Upper lobe of left lung (tissue), 6 donors: Measurements from ENCODE around the gene SCUBE1. TPM values are rescaled to one million over a fixed set of nuclear protein-coding genes. Genes with fewer than 3 reads are reported as not detected.

Experiments used
- ATAC-seq, 2 donors: fragments of 200-7000 bp; cut with Tn5 transposase; one replicate each; pipeline ENCODE4 v1.9.1; 2022; ENCODE audit warnings: mild to moderate bottlenecking in 2 of 2, moderate library complexity in 2 of 2; ENCODE audit not compliant: low FRiP score in 2 of 2
- DNase-seq, 2 donors: peaks; one replicate each; pipeline ENCODE4 v3.0.0-alpha.2; 2019 to 2020
- H3K27ac ChIP-seq, 4 donors: fragments of 200-600 bp; sonication (generic); one replicate each; pipeline ENCODE4 v1.5.1; 2016 to 2019
- H3K27me3 ChIP-seq, 4 donors: fragments of 200-600 bp; sonication (generic); one replicate each; pipeline ENCODE4 v1.5.1; 2017 to 2019
- H3K36me3 ChIP-seq, 4 donors: fragments of 200-600 bp; sonication (generic); one replicate each; pipeline ENCODE4 v1.5.1; 2016 to 2019
- H3K4me1 ChIP-seq, 4 donors: fragments of 200-600 bp; sonication (generic); one replicate each; pipeline ENCODE4 v1.5.1; 2018 to 2019
- H3K4me3 ChIP-seq, 4 donors: fragments of 200-600 bp; sonication (generic); one replicate each; pipeline ENCODE4 v1.5.1; 2017 to 2019; ENCODE audit warnings: mild to moderate bottlenecking in 2 of 4, moderate library complexity in 1 of 4
- H3K9me3 ChIP-seq, 4 donors: fragments of 200-600 bp; sonication (generic); one replicate each; pipeline ENCODE4 v1.5.1; 2018 to 2019
- EP300 ChIP-seq, 4 donors: sonication (generic); formaldehyde crosslinking; IDR thresholded peaks; one replicate each; pipeline ENCODE4 v1.5.1; 2017; ENCODE audit warnings: antibody characterized with exemption in 4 of 4, control low read depth in 2 of 4
- POLR2A ChIP-seq, 4 donors: fragments of 450-650 bp; IDR thresholded peaks; one replicate each; pipeline ENCODE4 v1.5.1; 2016 to 2017; ENCODE audit warnings: antibody characterized with exemption in 4 of 4, mild to moderate bottlenecking in 2 of 4
- POLR2AphosphoS5 ChIP-seq, 2 donors: sonication (generic); formaldehyde crosslinking; IDR thresholded peaks; one replicate each; pipeline ENCODE4 v1.5.1; 2017; ENCODE audit warnings: antibody characterized with exemption in 2 of 2
- WGBS, 2 donors: methylation state at CpG; one replicate each; pipeline ENCODE4 v1.1.5; 2017 to 2018; 5-methylcytosine and 5-hydroxymethylcytosine counted together
- total RNA-seq, 6 donors: library from RNA; depleted of rRNA in 4 of 6; stranded (reverse); fragments of >200 nt in 4 of 6; gene quantifications; one replicate each; pipeline versions ENCODE4 v1.1.0 to v1.2.1, GENCODE V29; 2016 to 2021
- TF ChIP-seq, protein P1 (sequence below), 6 experiments: fragments of 450-650 bp in 4 of 6; fragments of 200-600 bp in 2 of 6; sonication (generic) in 2 of 6; IDR thresholded peaks; one replicate each; pipeline ENCODE4 v1.5.1; 2016 to 2019; ENCODE audit warnings: antibody characterized with exemption in 6 of 6
- donor health status: DM: no; HTN: no; CAD: no; lungs with moderate emphysema.
- donor health status: DM: no; HTN: yes; CAD: no; lungs with severe emphysema.

Gene SCUBE1
- total RNA-seq, 6 donors from 2014 or later: 9.7 to 55.9 (median 20.8) TPM

GRCh38 chr22:43315687-43316217 lies 27.4 kb downstream of the SCUBE1 start:
- Histone ChIP-seq H3K4me3 (no peak overlapping the region), H3K27ac (no peak overlapping the region), H3K36me3 (no peaks in the 10 kb centered on the region), H3K27me3 (no peaks in the 10 kb centered on the region), H3K9me3 (no peaks in the 10 kb centered on the region), H3K4me1 (peaks cover 0 to 14% (median 6%) of the 10 kb centered on the region in 4 donors)
- ATAC-seq (no peak), DNase-seq (peak in 1 of 2 donors; percentile 20)
- TF ChIP-seq EP300 (IDR thresholded peaks at IDR 0.05): no peak
- no peak for TF ChIP-seq POLR2AphosphoS5 (IDR thresholded peaks at IDR 0.05)
- TF ChIP-seq POLR2A (IDR thresholded peaks at IDR 0.05): no peak
- TF ChIP-seq, protein P1, sequence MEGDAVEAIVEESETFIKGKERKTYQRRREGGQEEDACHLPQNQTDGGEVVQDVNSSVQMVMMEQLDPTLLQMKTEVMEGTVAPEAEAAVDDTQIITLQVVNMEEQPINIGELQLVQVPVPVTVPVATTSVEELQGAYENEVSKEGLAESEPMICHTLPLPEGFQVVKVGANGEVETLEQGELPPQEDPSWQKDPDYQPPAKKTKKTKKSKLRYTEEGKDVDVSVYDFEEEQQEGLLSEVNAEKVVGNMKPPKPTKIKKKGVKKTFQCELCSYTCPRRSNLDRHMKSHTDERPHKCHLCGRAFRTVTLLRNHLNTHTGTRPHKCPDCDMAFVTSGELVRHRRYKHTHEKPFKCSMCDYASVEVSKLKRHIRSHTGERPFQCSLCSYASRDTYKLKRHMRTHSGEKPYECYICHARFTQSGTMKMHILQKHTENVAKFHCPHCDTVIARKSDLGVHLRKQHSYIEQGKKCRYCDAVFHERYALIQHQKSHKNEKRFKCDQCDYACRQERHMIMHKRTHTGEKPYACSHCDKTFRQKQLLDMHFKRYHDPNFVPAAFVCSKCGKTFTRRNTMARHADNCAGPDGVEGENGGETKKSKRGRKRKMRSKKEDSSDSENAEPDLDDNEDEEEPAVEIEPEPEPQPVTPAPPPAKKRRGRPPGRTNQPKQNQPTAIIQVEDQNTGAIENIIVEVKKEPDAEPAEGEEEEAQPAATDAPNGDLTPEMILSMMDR (IDR thresholded peaks at IDR 0.05): no peak
- WGBS, 2 donors: 48 to 68% methylated on average over 9 of the region's 9 CpGs

DNA sequence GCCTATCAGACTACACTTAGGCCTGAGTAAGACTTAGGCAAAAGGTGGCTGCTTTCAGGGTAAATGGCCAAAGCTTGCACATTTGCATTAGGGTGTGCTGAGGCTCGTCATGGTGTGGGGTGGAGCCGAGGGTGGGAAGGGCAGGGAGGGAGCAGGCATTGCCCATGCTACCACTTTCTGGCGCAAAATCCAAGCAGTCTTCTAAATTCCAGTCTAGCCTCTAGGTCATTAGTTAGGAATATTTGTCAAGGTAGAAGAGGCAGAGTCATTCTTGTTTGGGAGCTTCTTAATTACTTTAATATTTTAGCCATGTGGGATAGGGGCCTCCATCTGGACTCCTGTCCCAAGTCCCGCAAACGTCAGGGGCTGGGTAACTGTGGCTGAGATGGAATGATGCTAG lies 28.6 kb downstream of the SCUBE1 start:
- H3K27ac ChIP-seq: peak overlapping the region in 3 of 4 donors; percentile 27 to 47 (median 44)
- DNase-seq (no peak), ATAC-seq (no peak)
- TF ChIP-seq POLR2AphosphoS5 (IDR thresholded peaks at IDR 0.05): no peak
- TF ChIP-seq POLR2A (IDR thresholded peaks at IDR 0.05): no peak
- no peak for TF ChIP-seq EP300 (IDR thresholded peaks at IDR 0.05)
- TF ChIP-seq, protein P1 (IDR thresholded peaks at IDR 0.05): no peak
- no peaks in the 10 kb centered on the region for H3K9me3 ChIP-seq
- H3K4me3 ChIP-seq: no peak overlapping the region
- H3K36me3 ChIP-seq: no peaks in the 10 kb centered on the region
- WGBS, 2 donors: 80 to 87% methylated on average over 3 to 5 of the region's 5 CpGs
- H3K27me3 ChIP-seq: no peaks in the 10 kb centered on the region
- peaks cover 0 to 14% (median 6%) of the 10 kb centered on the region in 4 donors for H3K4me1 ChIP-seq

GRCh38 chr22:43313890-43314474 lies 29.2 kb downstream of the SCUBE1 start:
- no peak overlapping the region for H3K4me3 ChIP-seq
- H3K36me3 ChIP-seq: no peaks in the 10 kb centered on the region
- DNase-seq (no peak), ATAC-seq (peak; percentile 14 to 56)
- H3K27ac ChIP-seq: peak overlapping the region in 3 of 4 donors; percentile 27 to 47 (median 44)
- H3K9me3 ChIP-seq: no peaks in the 10 kb centered on the region
- WGBS, 2 donors: 60 to 62% methylated on average over 7 of the region's 7 CpGs
- no peak for TF ChIP-seq POLR2A (IDR thresholded peaks at IDR 0.05)
- no peak for TF ChIP-seq EP300 (IDR thresholded peaks at IDR 0.05)
- TF ChIP-seq, protein P1 (IDR thresholded peaks at IDR 0.05): no peak
- TF ChIP-seq POLR2AphosphoS5 (IDR thresholded peaks at IDR 0.05): no peak
- H3K27me3 ChIP-seq: no peaks in the 10 kb centered on the region
- peaks cover 0 to 14% (median 6%) of the 10 kb centered on the region in 4 donors for H3K4me1 ChIP-seq

- Histone ChIP-seq H3K4me1 (peaks cover 0 to 14% (median 8%) of the 10 kb centered on the region in 4 donors), H3K36me3 (no peaks in the 10 kb centered on the region), H3K27me3 (no peaks in the 10 kb centered on the region), H3K27ac (peak overlapping the region in 2 of 4 donors; percentile 27 to 44), H3K9me3 (no peaks in the 10 kb centered on the region), H3K4me3 (no peak overlapping the region)
- TF ChIP-seq POLR2AphosphoS5 (IDR thresholded peaks at IDR 0.05): no peak
- TF ChIP-seq, protein P1 (IDR thresholded peaks at IDR 0.05): no peak
- no peak for TF ChIP-seq EP300 (IDR thresholded peaks at IDR 0.05)
- TF ChIP-seq POLR2A (IDR thresholded peaks at IDR 0.05): no peak
- ATAC-seq (peak in 1 of 2 donors; percentile 4), DNase-seq (no peak)
- WGBS, 2 donors: 76 to 78% methylated on average over 6 of the region's 6 CpGs
Observed at GRCh38 chr22:43313244-43313889, 29.8 kb downstream of the SCUBE1 start.
